Fibroblast of pulmonary artery (primary cell): Measurements from ENCODE around the gene CAMK2D.

ENCODE experiments used
- DNase-seq: peaks from one replicate; pipeline ENCODE4 v3.0.0-alpha.2; 2010; ENCODE audit warnings: low read depth
- H3K4me3 ChIP-seq: replicated peaks from 2 replicates; pipeline ENCODE4 v1.5.1; 2011; ENCODE audit warnings: low read depth, mild to moderate bottlenecking, control low read depth, low read length, moderate library complexity
- CTCF ChIP-seq: IDR thresholded peaks from 2 replicates; pipeline ENCODE4 v1.5.1; 2011; ENCODE audit warnings: mild to moderate bottlenecking, control low read depth, low read length, inconsistent platforms; ENCODE audit errors: missing control alignments

CAMK2D gene

DNA sequence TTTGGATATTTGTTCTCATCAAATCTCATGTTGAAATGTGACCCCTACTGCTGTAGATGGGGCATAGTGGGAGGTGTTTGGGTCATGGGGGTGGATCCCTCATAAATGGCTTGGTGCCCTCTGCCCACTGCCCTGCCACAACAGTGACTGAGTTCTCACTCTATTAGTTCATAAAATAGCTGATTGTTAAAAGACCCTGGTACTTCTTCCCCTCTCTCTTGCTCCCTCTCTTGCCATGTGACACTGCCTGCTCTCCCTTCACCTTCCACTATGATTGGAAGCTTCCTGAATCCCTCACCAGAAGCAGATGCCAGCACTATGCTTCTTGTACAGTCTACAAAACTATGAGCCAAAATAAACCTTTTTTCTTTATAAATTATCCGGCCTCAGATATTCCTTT is 182.2 kb downstream of the CAMK2D start:
- no peak overlapping the region for H3K4me3 ChIP-seq
- no peak for DNase-seq
- no peak for TF ChIP-seq CTCF

GRCh38 chr4:113576947-113577678 is 184.4 kb downstream of the CAMK2D start:
- TF ChIP-seq CTCF = no peak
- H3K4me3 ChIP-seq = no peak overlapping the region
- DNase-seq = no peak

DNA sequence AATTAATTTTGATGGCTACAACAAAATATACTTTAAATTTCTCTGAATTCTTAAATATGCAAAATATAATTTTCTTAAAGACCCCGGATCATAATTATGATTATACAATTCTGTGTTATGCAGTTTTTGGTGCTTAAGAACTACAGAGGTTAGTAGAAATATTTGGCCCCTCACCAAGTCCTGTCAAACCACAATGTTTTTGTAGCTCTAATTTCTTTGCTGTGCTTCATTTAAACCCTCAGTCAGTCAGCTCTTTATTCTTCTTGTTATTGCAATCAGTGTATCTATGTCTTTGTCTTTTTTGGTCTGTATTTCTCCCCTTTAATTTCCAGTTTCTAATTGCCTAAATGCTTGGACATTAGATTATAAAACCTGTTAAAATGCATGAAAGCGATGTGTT is 186.1 kb downstream of the CAMK2D start:
- no peak for TF ChIP-seq CTCF
- no peak overlapping the region for H3K4me3 ChIP-seq
- peak; percentile 55 for DNase-seq

GRCh38 chr4:113574636-113575103 is 186.9 kb downstream of the CAMK2D start:
- H3K4me3 ChIP-seq = no peak overlapping the region
- peak; percentile 85 for DNase-seq
- TF ChIP-seq CTCF = no peak

DNA sequence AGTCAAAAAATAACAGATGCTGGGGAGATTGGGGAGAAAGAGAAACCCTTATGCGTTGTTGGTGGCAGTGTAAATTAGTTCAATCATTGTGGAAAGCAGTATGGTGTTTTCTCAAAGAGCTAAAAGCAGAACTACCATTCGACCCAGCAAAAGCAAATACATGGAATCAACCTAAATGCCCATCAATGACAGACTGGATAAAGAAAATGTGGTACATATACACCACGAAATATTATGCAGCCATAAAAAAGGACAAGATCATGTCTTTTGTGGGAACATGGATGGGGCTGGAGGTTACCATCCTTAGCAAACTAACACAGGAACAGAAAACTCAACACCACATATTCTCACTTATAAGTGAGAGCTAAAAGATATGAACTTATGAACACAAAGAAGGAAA is 188.9 kb downstream of the CAMK2D start:
- H3K4me3 ChIP-seq = no peak overlapping the region
- no peak for TF ChIP-seq CTCF

DNA sequence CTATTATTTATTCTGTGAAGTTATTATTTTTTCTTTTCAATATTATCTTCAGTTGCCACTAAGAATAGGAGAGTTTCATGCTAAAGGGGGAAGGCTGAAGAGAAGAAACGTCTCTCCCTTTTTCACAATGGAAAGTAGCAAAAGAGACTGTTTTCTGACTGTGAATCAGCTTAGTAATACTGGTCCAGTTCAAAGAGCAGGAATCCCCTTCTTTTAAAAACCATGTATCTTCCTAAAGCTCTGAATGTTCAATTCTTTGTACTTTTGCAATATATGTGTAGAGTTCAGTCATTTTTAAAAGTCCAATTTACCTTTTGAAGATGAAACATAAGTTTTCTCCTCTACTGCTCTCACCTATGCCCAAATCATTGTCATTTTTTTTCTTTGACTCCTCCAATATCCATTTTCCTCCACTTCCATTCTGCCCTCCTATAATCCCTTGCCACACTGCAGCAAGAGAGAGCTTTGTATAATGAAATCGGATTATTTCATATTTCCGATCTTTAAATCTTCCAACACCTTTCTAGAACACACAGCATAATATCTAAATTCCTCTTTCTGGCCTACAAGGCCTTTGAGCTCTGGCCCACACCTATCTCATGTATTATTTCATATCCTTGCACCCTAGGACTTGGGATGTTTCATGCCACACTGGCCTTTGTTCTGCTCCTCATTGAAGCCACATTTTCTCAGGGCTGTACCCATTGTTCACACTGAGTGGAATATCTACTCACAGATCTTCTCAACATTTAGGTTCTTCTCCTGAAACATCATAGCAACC is 195.3 kb downstream of the CAMK2D start:
- no peak for DNase-seq
- H3K4me3 ChIP-seq = no peak overlapping the region
- TF ChIP-seq CTCF = no peak

More for the DNA sequence above, 188.9 kb downstream of the CAMK2D start:
- no peak for DNase-seq
